ENCODE data around the gene SF3A2. TPM values are rescaled to one million over a fixed set of nuclear protein-coding genes. Genes with fewer than 3 reads are reported as not detected.
A peak's percentile ranks its signal among the peaks of the same experiment; 100 is the strongest.

Gene SF3A2
- total RNA-seq, 1 experiment from 2014 or later = 184 TPM

- Mint-ChIP-seq H3K27me3 (ENCODE audit: low read depth) (no peaks in the 10 kb centered on the region), H3K4me1 (no peaks in the 10 kb centered on the region), H3K27ac (peak overlapping the region; percentile 68), H3K36me3 (peaks cover 35% of the 10 kb centered on the region), H3K4me3 (no peak overlapping the region), H3K9me3 (no peaks in the 10 kb centered on the region)
- POLR2A ChIA-PET = no interaction called here
- TF ChIP-seq FOXJ3 (CRISPR knock-in tag; IDR thresholded peaks at IDR 0.05; ENCODE audit: borderline replicate concordance) (no peak), PRRX2 (CRISPR knock-in tag; IDR thresholded peaks at IDR 0.05) (no peak), MLX (CRISPR knock-in tag; IDR thresholded peaks at IDR 0.05) (no peak), ELF4 (CRISPR knock-in tag; IDR thresholded peaks at IDR 0.05; ENCODE audit: low read depth) (no peak), OVOL2 (CRISPR knock-in tag; IDR thresholded peaks at IDR 0.05; ENCODE audit: borderline replicate concordance) (no peak), ZNF425 (CRISPR knock-in tag; conservative IDR thresholded peaks at IDR 0.05) (no peak), ARID4B (CRISPR knock-in tag; IDR thresholded peaks at IDR 0.05; ENCODE audit: borderline replicate concordance) (no peak), ZBTB43 (CRISPR knock-in tag; IDR thresholded peaks at IDR 0.05) (no peak), CBFB (CRISPR knock-in tag; IDR thresholded peaks at IDR 0.05; ENCODE audit: low read depth) (no peak), CDX4 (CRISPR knock-in tag; IDR thresholded peaks at IDR 0.05; ENCODE audit: borderline replicate concordance) (no peak), JAZF1 (CRISPR knock-in tag; IDR thresholded peaks at IDR 0.05) (no peak), NFYB (CRISPR knock-in tag; conservative IDR thresholded peaks at IDR 0.05; ENCODE audit: low read depth) (no peak), CTCF (IDR thresholded peaks at IDR 0.05) (no peak)
- CTCF ChIA-PET = interaction anchor here (0.5 to 1.6 kb wide), 10 partner anchors 12 to 95 kb away, joined by 3 to 18 read pairs (median 4); no protein-coding TSS in a partner anchor
- ATAC-seq = no peak
- DNase-seq (ENCODE audit: low spot score) = no peak
These were observed 15.3 kb upstream of the SF3A2 start for GRCh38 chr19:2221250-2221831.

- ATAC-seq = no peak
- ChIA-PET CTCF (interaction anchor here (0.5 to 1.6 kb wide), 10 partner anchors 11 to 94 kb away, joined by 3 to 18 read pairs (median 4); no protein-coding TSS in a partner anchor), POLR2A (no interaction called here)
- Mint-ChIP-seq H3K9me3 (no peaks in the 10 kb centered on the region), H3K4me3 (no peak overlapping the region), H3K4me1 (no peaks in the 10 kb centered on the region), H3K27me3 (ENCODE audit: low read depth) (no peaks in the 10 kb centered on the region), H3K27ac (no peak overlapping the region), H3K36me3 (peaks cover 34% of the 10 kb centered on the region)
- no peak for TF ChIP-seq ERG (CRISPR knock-in tag; IDR thresholded peaks at IDR 0.05)
- no peak for TF ChIP-seq ZNF423 (CRISPR knock-in tag; IDR thresholded peaks at IDR 0.05)
- no peak for TF ChIP-seq ZBTB21 (CRISPR knock-in tag; IDR thresholded peaks at IDR 0.05; ENCODE audit: borderline replicate concordance)
- TF ChIP-seq ZBTB43 (CRISPR knock-in tag; IDR thresholded peaks at IDR 0.05) = no peak
- DNase-seq (ENCODE audit: low spot score) = no peak
These were observed 14.7 kb upstream of the SF3A2 start for GRCh38 chr19:2221918-2222317.
